OCI-LY1 (cell line): Measurements from ENCODE around the gene TCAIM.

Experiments used
- H2AFZ ChIP-seq: fragments of 200-600 bp; sonication (generic), shearing (Covaris generic); 2 replicates; pipeline ENCODE4 v1.6.0; 2014; ENCODE audit warnings: antibody characterized with exemption, mild to moderate bottlenecking, low read length
- H3F3A ChIP-seq: fragments of 200-600 bp; sonication (generic), shearing (Covaris generic); 2 replicates; pipeline ENCODE4 v1.6.0; 2014; ENCODE audit warnings: mild to moderate bottlenecking, antibody characterized with exemption, low read length, moderate library complexity; ENCODE audit not compliant: insufficient read depth
- H3K27ac ChIP-seq: fragments of 200-600 bp; sonication (generic); 2 replicates; pipeline ENCODE4 v1.5.1; 2014; ENCODE audit warnings: low read length, mixed run types, mild to moderate bottlenecking, low read depth; ENCODE audit not compliant: poor library complexity, severe bottlenecking
- H3K27me3 ChIP-seq: fragments of 200-600 bp; sonication (generic); 2 replicates; pipeline ENCODE4 v1.6.0; 2014; ENCODE audit warnings: antibody characterized with exemption, mild to moderate bottlenecking, low read length, moderate library complexity; ENCODE audit not compliant: insufficient read depth
- H3K36me3 ChIP-seq: fragments of 200-600 bp; sonication (generic); 2 replicates; pipeline ENCODE4 v1.6.1; 2014; ENCODE audit warnings: mild to moderate bottlenecking, antibody characterized with exemption, low read length, moderate library complexity, mixed read lengths; ENCODE audit not compliant: insufficient read depth
- H3K4me1 ChIP-seq: fragments of 200-600 bp; sonication (generic); 2 replicates; pipeline ENCODE4 v1.5.1; 2014; ENCODE audit warnings: mild to moderate bottlenecking, low read length, moderate library complexity; ENCODE audit not compliant: insufficient read depth, severe bottlenecking
- H3K4me2 ChIP-seq: fragments of 200-600 bp; sonication (generic), shearing (Covaris generic); 2 replicates; pipeline ENCODE4 v1.6.1; 2014; ENCODE audit warnings: low read length
- H3K4me3 ChIP-seq: fragments of 200-600 bp; sonication (generic); 2 replicates; pipeline ENCODE4 v1.5.1; 2014; ENCODE audit warnings: low read length, low read depth, mild to moderate bottlenecking, mixed read lengths; ENCODE audit not compliant: poor library complexity, severe bottlenecking
- H3K79me2 ChIP-seq: fragments of 200-600 bp; shearing (Covaris generic); 2 replicates; pipeline ENCODE4 v1.6.1; 2016; ENCODE audit warnings: mixed run types, low read length, mixed read lengths; ENCODE audit not compliant: insufficient read depth
- H3K9ac ChIP-seq: fragments of 200-600 bp; sonication (generic), shearing (Covaris generic); 2 replicates; pipeline ENCODE4 v1.6.1; 2014; ENCODE audit warnings: mild to moderate bottlenecking, low read length, mixed read lengths
- H3K9me2 ChIP-seq: fragments of 200-600 bp; sonication (generic), shearing (Covaris generic); 2 replicates; pipeline ENCODE4 v1.6.1; 2014; ENCODE audit warnings: low read depth, mild to moderate bottlenecking, low read length, mixed read lengths
- H3K9me3 ChIP-seq: fragments of 200-600 bp; shearing (Covaris generic); 2 replicates; pipeline ENCODE4 v1.6.1; 2014; ENCODE audit warnings: low read length, mixed read lengths
- H4K20me1 ChIP-seq: fragments of 200-600 bp; sonication (generic), shearing (Covaris generic); 2 replicates; pipeline ENCODE4 v1.6.0; 2016; ENCODE audit warnings: mild to moderate bottlenecking, low read length; ENCODE audit not compliant: insufficient read depth
- CTCF ChIP-seq: fragments of 200-600 bp; sonication (generic), shearing (Covaris generic); IDR thresholded peaks from 2 replicates; pipeline ENCODE4 v1.5.1; 2017; ENCODE audit warnings: mild to moderate bottlenecking, antibody characterized with exemption, low read length, moderate library complexity, mixed read lengths
- EZH2 ChIP-seq: fragments of 200-600 bp; sonication (generic), shearing (Covaris generic); IDR thresholded peaks from 2 replicates; pipeline ENCODE4 v1.8.0; 2017; ENCODE audit warnings: borderline replicate concordance, mixed run types, mild to moderate bottlenecking, antibody characterized with exemption, low read length, moderate library complexity, mixed read lengths

Gene TCAIM

GRCh38 chr3:44455318-44455717 is 116.8 kb downstream of the TCAIM start:
- Histone ChIP-seq H2AFZ (no peak overlapping the region), H3K79me2 (no peaks in the 10 kb centered on the region), H3K9me2 (no peaks in the 10 kb centered on the region), H3K27me3 (no peaks in the 10 kb centered on the region), H3K9ac (no peak overlapping the region), H3K4me2 (no peak overlapping the region), H3K9me3 (peaks cover 6% of the 10 kb centered on the region), H3K4me3 (no peak overlapping the region), H4K20me1 (no peaks in the 10 kb centered on the region), H3K27ac (no peak overlapping the region), H3K4me1 (no peaks in the 10 kb centered on the region), H3F3A (no peaks in the 10 kb centered on the region), H3K36me3 (peaks cover 91% of the 10 kb centered on the region)
- no peak for TF ChIP-seq EZH2
- TF ChIP-seq CTCF, result no peak
